Ovary (tissue), 3 donors: ENCODE data around the gene MS4A3.

Experiments
- CTCF ChIP-seq, 3 donors: fragments of 450-650 bp in 2 of 3; fragments of 200-600 bp in 1 of 3; IDR thresholded peaks; one replicate each; pipeline versions ENCODE4 v1.5.1 to v1.8.0; 2016 to 2022; ENCODE audit warnings: antibody characterized with exemption in 3 of 3, mild to moderate bottlenecking in 1 of 3
- EP300 ChIP-seq: sonication (generic); formaldehyde crosslinking; IDR thresholded peaks from one replicate; pipeline ENCODE4 v1.6.1; 2017; ENCODE audit warnings: antibody characterized with exemption
- donor health status: DM: no; HTN: no; CAD: no.

- TF ChIP-seq EP300, result no peak
- no peak for TF ChIP-seq CTCF (IDR thresholded peaks at IDR 0.05)
These were observed 29.4 kb downstream of the MS4A3 start for GRCh38 chr11:60085909-60086308.
